ENCODE results near the gene C14orf132.

The C14orf132 gene

DNA sequence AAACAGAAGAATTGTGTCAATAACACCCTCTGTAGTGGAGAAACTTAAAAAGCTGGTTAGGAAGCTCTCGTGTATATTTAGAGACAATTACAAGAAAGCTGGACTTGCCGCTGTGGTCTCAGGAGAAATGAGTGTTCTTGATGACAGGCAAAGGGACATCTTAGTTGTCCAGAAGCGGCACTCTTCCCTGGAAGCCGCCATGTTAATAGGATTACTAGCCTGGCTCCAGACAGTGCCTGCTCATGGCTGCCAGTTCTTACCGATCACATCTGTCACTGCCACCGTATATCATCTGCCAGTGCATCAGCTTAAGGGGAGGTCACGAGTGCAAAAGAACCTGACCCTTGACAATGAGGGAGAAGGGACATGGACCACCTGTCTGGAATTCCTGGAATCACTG, 48.9 kb downstream of the C14orf132 start:
- Histone ChIP-seq H3K9ac (no peak overlapping the region), H4K20me1 (ENCODE audit: insufficient read depth) (no peaks in the 10 kb centered on the region), H3K27ac (no peak overlapping the region), H3K27me3 (ENCODE audit: insufficient read depth, low read depth) (no peaks in the 10 kb centered on the region), H3K79me2 (ENCODE audit: insufficient read depth, low read depth) (no peaks in the 10 kb centered on the region), H3K4me1 (ENCODE audit: low read depth, poor library complexity, severe bottlenecking) (no peaks in the 10 kb centered on the region), H3K4me2 (no peak overlapping the region), H2AFZ (ENCODE audit: low read depth) (no peak overlapping the region), H3K36me3 (ENCODE audit: insufficient read depth) (no peaks in the 10 kb centered on the region), H3K4me3 (IDR thresholded peaks at IDR 0.05; ENCODE audit: insufficient read depth, low read depth, low read length) (no peak overlapping the region)
- TF ChIP-seq, protein P1, sequence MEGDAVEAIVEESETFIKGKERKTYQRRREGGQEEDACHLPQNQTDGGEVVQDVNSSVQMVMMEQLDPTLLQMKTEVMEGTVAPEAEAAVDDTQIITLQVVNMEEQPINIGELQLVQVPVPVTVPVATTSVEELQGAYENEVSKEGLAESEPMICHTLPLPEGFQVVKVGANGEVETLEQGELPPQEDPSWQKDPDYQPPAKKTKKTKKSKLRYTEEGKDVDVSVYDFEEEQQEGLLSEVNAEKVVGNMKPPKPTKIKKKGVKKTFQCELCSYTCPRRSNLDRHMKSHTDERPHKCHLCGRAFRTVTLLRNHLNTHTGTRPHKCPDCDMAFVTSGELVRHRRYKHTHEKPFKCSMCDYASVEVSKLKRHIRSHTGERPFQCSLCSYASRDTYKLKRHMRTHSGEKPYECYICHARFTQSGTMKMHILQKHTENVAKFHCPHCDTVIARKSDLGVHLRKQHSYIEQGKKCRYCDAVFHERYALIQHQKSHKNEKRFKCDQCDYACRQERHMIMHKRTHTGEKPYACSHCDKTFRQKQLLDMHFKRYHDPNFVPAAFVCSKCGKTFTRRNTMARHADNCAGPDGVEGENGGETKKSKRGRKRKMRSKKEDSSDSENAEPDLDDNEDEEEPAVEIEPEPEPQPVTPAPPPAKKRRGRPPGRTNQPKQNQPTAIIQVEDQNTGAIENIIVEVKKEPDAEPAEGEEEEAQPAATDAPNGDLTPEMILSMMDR (conservative IDR thresholded peaks at IDR 0.05; ENCODE audit: low read depth, low read length): no peak

DNA sequence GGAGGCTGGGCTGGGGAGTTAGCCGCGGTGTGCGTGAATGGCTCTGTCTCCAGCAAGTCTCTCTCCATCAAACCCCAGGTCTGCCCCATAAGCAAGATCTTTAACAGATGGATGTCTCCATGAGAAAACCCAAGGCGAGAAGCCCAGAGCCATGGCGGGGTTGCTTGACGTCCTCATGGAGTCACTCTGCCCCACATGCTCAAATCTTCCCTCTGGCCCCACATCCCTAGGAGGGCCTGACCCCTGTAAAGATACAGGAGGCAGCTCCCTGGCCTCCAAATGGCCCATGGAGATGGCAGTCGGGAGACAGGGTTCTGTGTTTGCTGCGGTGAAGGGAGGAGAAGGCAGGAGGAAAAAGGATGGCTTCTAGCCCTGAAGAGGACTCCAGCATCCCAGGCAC, 49.3 kb downstream of the C14orf132 start:
- Histone ChIP-seq H3K9ac (no peak overlapping the region), H3K79me2 (ENCODE audit: insufficient read depth, low read depth) (no peaks in the 10 kb centered on the region), H3K4me1 (ENCODE audit: low read depth, poor library complexity, severe bottlenecking) (no peaks in the 10 kb centered on the region), H3K4me2 (no peak overlapping the region), H3K27me3 (ENCODE audit: insufficient read depth, low read depth) (no peaks in the 10 kb centered on the region), H4K20me1 (ENCODE audit: insufficient read depth) (no peaks in the 10 kb centered on the region), H3K4me3 (IDR thresholded peaks at IDR 0.05; ENCODE audit: insufficient read depth, low read depth, low read length) (no peak overlapping the region), H3K36me3 (ENCODE audit: insufficient read depth) (no peaks in the 10 kb centered on the region), H2AFZ (ENCODE audit: low read depth) (no peak overlapping the region), H3K27ac (no peak overlapping the region)
- TF ChIP-seq, protein P1 (conservative IDR thresholded peaks at IDR 0.05; ENCODE audit: low read depth, low read length): no peak

DNA sequence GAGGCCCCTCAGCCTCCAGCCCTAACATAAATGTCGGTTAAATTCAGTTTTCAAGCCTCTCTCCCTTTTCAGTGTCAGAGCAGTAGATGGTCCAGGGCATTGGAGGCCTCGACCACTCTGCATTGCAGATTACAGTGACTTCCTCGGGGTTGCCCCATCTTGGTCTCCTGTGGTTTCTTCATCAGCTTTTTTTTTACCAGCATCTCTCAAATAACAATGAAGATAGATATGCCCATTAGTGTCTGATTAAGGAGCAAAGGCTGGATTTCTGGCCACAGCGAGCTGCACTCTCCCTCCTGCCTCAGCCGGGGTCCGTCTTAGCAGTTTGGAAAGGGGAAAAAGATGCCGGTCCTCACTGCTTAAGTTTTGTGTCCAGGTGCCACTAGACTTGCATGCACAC, 49.7 kb downstream of the C14orf132 start:
- Histone ChIP-seq H3K36me3 (ENCODE audit: insufficient read depth) (no peaks in the 10 kb centered on the region), H3K4me2 (no peak overlapping the region), H3K4me3 (IDR thresholded peaks at IDR 0.05; ENCODE audit: insufficient read depth, low read depth, low read length) (no peak overlapping the region), H3K27me3 (ENCODE audit: insufficient read depth, low read depth) (no peaks in the 10 kb centered on the region), H3K9ac (no peak overlapping the region), H3K4me1 (ENCODE audit: low read depth, poor library complexity, severe bottlenecking) (no peaks in the 10 kb centered on the region), H4K20me1 (ENCODE audit: insufficient read depth) (no peaks in the 10 kb centered on the region), H3K27ac (no peak overlapping the region), H2AFZ (ENCODE audit: low read depth) (no peak overlapping the region), H3K79me2 (ENCODE audit: insufficient read depth, low read depth) (no peaks in the 10 kb centered on the region)
- TF ChIP-seq, protein P1 (conservative IDR thresholded peaks at IDR 0.05; ENCODE audit: low read depth, low read length): no peak

DNA sequence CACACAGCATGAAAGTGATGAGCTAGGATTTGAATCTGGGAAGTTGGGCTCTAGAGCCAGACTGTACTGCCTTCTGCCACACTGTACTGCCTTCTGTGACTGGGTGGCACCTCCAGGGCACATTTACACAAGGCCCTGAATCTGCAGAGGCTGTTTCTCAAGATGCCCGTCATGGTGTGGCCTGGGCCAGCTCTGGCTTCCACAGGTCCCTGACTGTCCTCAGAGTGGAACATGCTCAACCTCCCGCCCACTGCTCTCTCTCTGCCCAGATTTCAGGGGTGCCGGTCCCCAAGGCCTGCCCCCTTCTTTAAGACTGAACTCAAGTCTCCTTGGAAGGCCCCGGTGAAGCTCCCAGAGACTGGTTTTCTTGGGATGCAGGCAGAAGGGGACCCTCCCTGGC, 50.2 kb downstream of the C14orf132 start:
- no peaks in the 10 kb centered on the region for H3K27me3 ChIP-seq (ENCODE audit: insufficient read depth, low read depth)
- H3K9ac ChIP-seq: no peak overlapping the region
- no peaks in the 10 kb centered on the region for H3K36me3 ChIP-seq (ENCODE audit: insufficient read depth)
- no peak overlapping the region for H3K27ac ChIP-seq
- no peaks in the 10 kb centered on the region for H3K79me2 ChIP-seq (ENCODE audit: insufficient read depth, low read depth)
- no peak overlapping the region for H2AFZ ChIP-seq (ENCODE audit: low read depth)
- no peak overlapping the region for H3K4me2 ChIP-seq
- no peaks in the 10 kb centered on the region for H4K20me1 ChIP-seq (ENCODE audit: insufficient read depth)
- H3K4me3 ChIP-seq (IDR thresholded peaks at IDR 0.05; ENCODE audit: insufficient read depth, low read depth, low read length): no peak overlapping the region
- TF ChIP-seq, protein P1 (conservative IDR thresholded peaks at IDR 0.05; ENCODE audit: low read depth, low read length): no peak
- no peaks in the 10 kb centered on the region for H3K4me1 ChIP-seq (ENCODE audit: low read depth, poor library complexity, severe bottlenecking)

Data from KMS-11 (cell line).